HepG2 (cell line): ENCODE results near the gene RTP2. TPM values are rescaled to one million over a fixed set of nuclear protein-coding genes. Genes with fewer than 3 reads are reported as not detected.

Experiments used
- AGO1 ChIP-seq: fragments of 200-400 bp; formaldehyde crosslinking; IDR thresholded peaks from 2 replicates; pipeline ENCODE4 v1.6.1; 2017; ENCODE audit warnings: mild to moderate bottlenecking, low read depth, low read length, moderate library complexity; ENCODE audit not compliant: poor library complexity, severe bottlenecking
- ARNT ChIP-seq: fragments of 450-650 bp; IDR thresholded peaks from 2 replicates; pipeline ENCODE4 v1.6.1; 2017
- CCAR2 ChIP-seq: fragments of 200-400 bp; formaldehyde crosslinking; optimal IDR thresholded peaks from 2 replicates; pipeline ENCODE3; 2018; ENCODE audit warnings: low read depth, mild to moderate bottlenecking, low read length, moderate library complexity
- CEBPB ChIP-seq: IDR thresholded peaks from 2 replicates; pipeline ENCODE4 v1.6.1; 2011; ENCODE audit warnings: low read depth, low read length, improper control_type of control experiment, borderline replicate concordance
- CEBPG ChIP-seq: IDR thresholded peaks from 2 replicates; pipeline ENCODE4 v1.6.1; 2016
- DNMT3B ChIP-seq: conservative IDR thresholded peaks from 2 replicates; pipeline ENCODE4 v1.6.1; 2016; ENCODE audit warnings: missing biosample characterization, control low read depth
- FOSL1 ChIP-seq: sonication (generic); formaldehyde crosslinking; IDR thresholded peaks from 2 replicates; pipeline ENCODE4 v1.9.0; 2021; ENCODE audit warnings: missing genetic modification reagents, borderline replicate concordance
- GABPA ChIP-seq, 2 experiments: IDR thresholded peaks; 2 replicates each; pipeline ENCODE4 v1.6.1; 2011 to 2016; ENCODE audit warnings: low read depth in 2 of 2, low read length in 1 of 2, missing biosample characterization in 1 of 2, missing genetic modification characterization in 1 of 2
- HMG20B ChIP-seq: conservative IDR thresholded peaks from 2 replicates; pipeline ENCODE4 v1.6.1; 2016; ENCODE audit warnings: missing genetic modification reagents, missing compliant biosample characterization
- KDM2A ChIP-seq: sonication (generic); formaldehyde crosslinking; IDR thresholded peaks from 2 replicates; pipeline ENCODE4 v1.4.0; 2020; ENCODE audit warnings: low read depth, missing genetic modification reagents, borderline replicate concordance
- KDM5A ChIP-seq: fragments of 200-600 bp; sonication (generic); IDR thresholded peaks from 2 replicates; pipeline ENCODE4 v1.7.0; 2018; ENCODE audit warnings: antibody characterized with exemption, mild to moderate bottlenecking, low read length, borderline replicate concordance
- RARA ChIP-seq: IDR thresholded peaks from 2 replicates; pipeline ENCODE4 v1.6.1; 2016; ENCODE audit warnings: missing genetic modification reagents, missing compliant biosample characterization
- RFXANK ChIP-seq: IDR thresholded peaks from 2 replicates; pipeline ENCODE4 v1.6.1; 2016
- U2AF1 ChIP-seq: fragments of 200-400 bp; formaldehyde crosslinking; optimal IDR thresholded peaks from 2 replicates; pipeline ENCODE3; 2017; ENCODE audit warnings: mild to moderate bottlenecking, low read depth, low read length
- ZBTB33 ChIP-seq: sonication (generic); formaldehyde crosslinking; IDR thresholded peaks from 2 replicates; pipeline ENCODE4 v1.4.0; 2020; ENCODE audit warnings: missing genetic modification reagents
- ZBTB7B ChIP-seq: sonication (generic); formaldehyde crosslinking; IDR thresholded peaks from 2 replicates; pipeline ENCODE4 v1.4.0; 2020; ENCODE audit warnings: missing genetic modification reagents
- ZFP36L2 ChIP-seq: sonication (generic); formaldehyde crosslinking; IDR thresholded peaks from 2 replicates; pipeline ENCODE4 v1.4.0; 2020; ENCODE audit warnings: missing genetic modification reagents
- ZNF224 ChIP-seq: sonication (generic); formaldehyde crosslinking; IDR thresholded peaks from 2 replicates; pipeline ENCODE4 v1.5.0; 2020; ENCODE audit warnings: mild to moderate bottlenecking, missing genetic modification reagents
- ZNF547 ChIP-seq: sonication (generic); formaldehyde crosslinking; IDR thresholded peaks from 2 replicates; pipeline ENCODE4 v1.5.1; 2020; ENCODE audit warnings: mild to moderate bottlenecking, missing genetic modification reagents
- ZNF552 ChIP-seq: sonication (generic); formaldehyde crosslinking; IDR thresholded peaks from 2 replicates; pipeline ENCODE4 v1.9.0; 2022; ENCODE audit warnings: missing genetic modification reagents, mild to moderate bottlenecking, borderline replicate concordance
- ZNF607 ChIP-seq: sonication (generic); formaldehyde crosslinking; IDR thresholded peaks from 2 replicates; pipeline ENCODE4 v1.5.1; 2020; ENCODE audit warnings: missing genetic modification reagents, mild to moderate bottlenecking, borderline replicate concordance
- ZNF790 ChIP-seq: sonication (generic); formaldehyde crosslinking; IDR thresholded peaks from 2 replicates; pipeline ENCODE4 v1.8.0; 2022; ENCODE audit warnings: missing genetic modification reagents, mild to moderate bottlenecking, borderline replicate concordance
- ZNF792 ChIP-seq: IDR thresholded peaks from 2 replicates; pipeline ENCODE4 v1.6.1; 2016
- polyA plus RNA-seq, 8 experiments: library from polyadenylated mRNA; depleted of rRNA in 3 of 8; stranded (reverse) in 7 of 8; unstranded in 1 of 8; fragments of >200 nt; fragmentation: Illumina TruSeq in 4 of 8; extraction: Trizol in 4 of 8; gene quantifications; 2 replicates each; pipeline versions ENCODE4 v1.2.1 to v1.2.3, GENCODE V29; 2011 to 2016; ENCODE audit warnings: low read depth in 4 of 8, missing spikeins in 1 of 8, mixed read lengths in 1 of 8; ENCODE audit not compliant: insufficient read depth in 1 of 8
- total RNA-seq, 5 experiments: library from RNA; depleted of rRNA; stranded (reverse); fragments of >200 nt; fragmentation: Illumina TruSeq; extraction: Trizol; gene quantifications; 2 replicates each; pipeline ENCODE4 v1.2.3, GENCODE V29; 2016; ENCODE audit warnings: low read depth in 1 of 5
- TF ChIP-seq, protein P1 (sequence below): sonication (generic); formaldehyde crosslinking; IDR thresholded peaks from 2 replicates; pipeline ENCODE4 v1.5.0; 2020; ENCODE audit warnings: mild to moderate bottlenecking, missing genetic modification reagents
- TF ChIP-seq, protein P2 (sequence below): sonication (generic); formaldehyde crosslinking; IDR thresholded peaks from 2 replicates; pipeline ENCODE4 v1.4.0; 2020; ENCODE audit warnings: mild to moderate bottlenecking, missing genetic modification reagents, borderline replicate concordance

The RTP2 gene
- total and polyA plus RNA-seq, 2 of the 13 experiments (the other 11 are each of a cell fraction or from before 2014, with no cell fraction given) = not detected

DNA sequence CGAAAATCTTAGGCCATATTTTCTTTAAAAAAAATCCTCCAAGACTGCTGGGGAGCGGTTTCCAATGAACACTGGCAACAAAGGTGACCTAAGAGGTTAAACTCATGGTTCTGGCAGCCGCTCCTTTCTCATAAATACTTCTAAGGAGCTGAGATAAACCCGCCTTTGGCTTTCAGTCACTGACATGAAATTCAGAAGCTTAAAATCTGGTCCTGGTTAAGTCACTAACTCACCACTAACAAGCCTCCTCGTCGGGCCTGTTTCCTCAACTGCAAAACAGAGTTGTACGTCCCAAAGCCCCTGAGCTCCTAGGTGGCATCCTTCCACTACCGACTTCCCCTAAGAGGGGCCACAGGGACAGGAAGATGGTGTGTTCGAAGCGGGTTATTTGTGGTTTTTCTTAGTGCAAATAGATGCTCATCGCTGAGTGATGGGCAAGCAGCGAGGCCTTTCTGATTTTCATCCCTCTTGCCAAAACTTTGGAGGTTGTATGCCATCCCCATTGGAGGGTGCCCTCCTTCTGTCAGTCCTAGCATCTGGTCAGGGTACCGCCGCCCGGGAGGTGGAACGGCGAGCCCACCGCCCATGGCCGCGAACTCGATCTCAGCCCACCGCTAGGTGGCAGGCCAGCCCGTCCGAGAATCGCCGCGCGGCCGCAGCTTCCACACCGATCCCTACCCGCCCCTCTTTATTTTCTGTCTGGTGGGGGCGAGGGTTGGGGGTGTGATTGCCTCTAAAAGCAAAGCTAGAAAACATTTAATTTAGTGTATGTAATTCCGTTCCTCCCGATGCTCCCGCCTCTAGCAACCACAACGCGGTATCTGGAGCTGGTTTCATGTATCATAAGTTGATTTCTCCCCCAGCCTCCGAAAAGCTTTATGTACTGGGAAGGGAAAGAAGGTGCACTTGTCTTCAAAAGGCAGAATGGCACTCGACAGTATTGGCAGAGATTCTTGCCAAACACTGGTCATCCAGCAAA, 38.4 kb upstream of the RTP2 start (continued):
- TF ChIP-seq, protein P1, sequence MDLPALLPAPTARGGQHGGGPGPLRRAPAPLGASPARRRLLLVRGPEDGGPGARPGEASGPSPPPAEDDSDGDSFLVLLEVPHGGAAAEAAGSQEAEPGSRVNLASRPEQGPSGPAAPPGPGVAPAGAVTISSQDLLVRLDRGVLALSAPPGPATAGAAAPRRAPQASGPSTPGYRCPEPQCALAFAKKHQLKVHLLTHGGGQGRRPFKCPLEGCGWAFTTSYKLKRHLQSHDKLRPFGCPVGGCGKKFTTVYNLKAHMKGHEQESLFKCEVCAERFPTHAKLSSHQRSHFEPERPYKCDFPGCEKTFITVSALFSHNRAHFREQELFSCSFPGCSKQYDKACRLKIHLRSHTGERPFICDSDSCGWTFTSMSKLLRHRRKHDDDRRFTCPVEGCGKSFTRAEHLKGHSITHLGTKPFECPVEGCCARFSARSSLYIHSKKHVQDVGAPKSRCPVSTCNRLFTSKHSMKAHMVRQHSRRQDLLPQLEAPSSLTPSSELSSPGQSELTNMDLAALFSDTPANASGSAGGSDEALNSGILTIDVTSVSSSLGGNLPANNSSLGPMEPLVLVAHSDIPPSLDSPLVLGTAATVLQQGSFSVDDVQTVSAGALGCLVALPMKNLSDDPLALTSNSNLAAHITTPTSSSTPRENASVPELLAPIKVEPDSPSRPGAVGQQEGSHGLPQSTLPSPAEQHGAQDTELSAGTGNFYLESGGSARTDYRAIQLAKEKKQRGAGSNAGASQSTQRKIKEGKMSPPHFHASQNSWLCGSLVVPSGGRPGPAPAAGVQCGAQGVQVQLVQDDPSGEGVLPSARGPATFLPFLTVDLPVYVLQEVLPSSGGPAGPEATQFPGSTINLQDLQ (CRISPR knock-in tag) = no peak
- no peak for TF ChIP-seq ZNF552 (CRISPR knock-in tag)
- TF ChIP-seq ZNF790 (CRISPR knock-in tag) = no peak
- TF ChIP-seq FOSL1 = no peak
- TF ChIP-seq ZNF224 = no peak
- TF ChIP-seq ZNF792 = no peak
- TF ChIP-seq CEBPG = no peak
- no peak for TF ChIP-seq CCAR2
- no peak for TF ChIP-seq DNMT3B (CRISPR knock-in tag)
- peak; percentile 28 for TF ChIP-seq U2AF1
- peak; percentile 54; the same call in 1 of the 2 replicates for TF ChIP-seq ZNF607
- TF ChIP-seq GABPA (IDR thresholded peaks at IDR 0.05; ENCODE audit: low read depth, low read length) = no peak
- no peak for TF ChIP-seq GABPA (CRISPR knock-in tag; IDR thresholded peaks at IDR 0.05; ENCODE audit: low read depth)
- no peak for TF ChIP-seq CEBPB
- peak; percentile 50; the same call in 1 of the 2 replicates for TF ChIP-seq ZNF547 (CRISPR knock-in tag)
- no peak; the same call in 1 of the 2 replicates for TF ChIP-seq ZBTB33
- no peak; the same call in none of the 2 replicates for TF ChIP-seq KDM5A
- no peak for TF ChIP-seq ZFP36L2 (CRISPR knock-in tag)
- TF ChIP-seq, protein P2, sequence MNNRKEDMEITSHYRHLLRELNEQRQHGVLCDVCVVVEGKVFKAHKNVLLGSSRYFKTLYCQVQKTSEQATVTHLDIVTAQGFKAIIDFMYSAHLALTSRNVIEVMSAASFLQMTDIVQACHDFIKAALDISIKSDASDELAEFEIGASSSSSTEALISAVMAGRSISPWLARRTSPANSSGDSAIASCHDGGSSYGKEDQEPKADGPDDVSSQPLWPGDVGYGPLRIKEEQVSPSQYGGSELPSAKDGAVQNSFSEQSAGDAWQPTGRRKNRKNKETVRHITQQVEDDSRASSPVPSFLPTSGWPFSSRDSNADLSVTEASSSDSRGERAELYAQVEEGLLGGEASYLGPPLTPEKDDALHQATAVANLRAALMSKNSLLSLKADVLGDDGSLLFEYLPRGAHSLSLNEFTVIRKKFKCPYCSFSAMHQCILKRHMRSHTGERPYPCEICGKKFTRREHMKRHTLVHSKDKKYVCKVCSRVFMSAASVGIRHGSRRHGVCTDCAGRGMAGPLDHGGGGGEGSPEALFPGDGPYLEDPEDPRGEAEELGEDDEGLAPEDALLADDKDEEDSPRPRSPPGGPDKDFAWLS (CRISPR knock-in tag) = no peak
- TF ChIP-seq AGO1 = peak; percentile 82
- peak; percentile 86; the same call in 1 of the 2 replicates for TF ChIP-seq KDM2A (CRISPR knock-in tag)
- TF ChIP-seq RARA (CRISPR knock-in tag) = 0 out of 2 replicates have a peak, but pooled peaks have one; percentile 11
- no peak for TF ChIP-seq RFXANK (CRISPR knock-in tag)
- TF ChIP-seq ZBTB7B (CRISPR knock-in tag) = peak; percentile 79
- TF ChIP-seq ARNT = no peak
- TF ChIP-seq HMG20B (CRISPR knock-in tag) = no peak
